ENCODE results near the gene RIC1. TPM values are rescaled to one million over a fixed set of nuclear protein-coding genes. Genes with fewer than 3 reads are reported as not detected.

Gene RIC1
- total and polyA plus RNA-seq, 2 of the 13 experiments (the other 11 are each of a cell fraction or from before 2014, with no cell fraction given): 18.2 to 19.0 TPM

- TF ChIP-seq MBNL3 (CRISPR knock-in tag; conservative IDR thresholded peaks at IDR 0.05) (no peak), FOXM1 (CRISPR knock-in tag; IDR thresholded peaks at IDR 0.05) (no peak), ATF5 (CRISPR knock-in tag; IDR thresholded peaks at IDR 0.05; ENCODE audit: low read depth) (no peak), ZSCAN20 (CRISPR knock-in tag; IDR thresholded peaks at IDR 0.05; ENCODE audit: borderline replicate concordance) (no peak), GATAD1 (CRISPR knock-in tag; IDR thresholded peaks at IDR 0.05) (peak; percentile 58), KDM3A (CRISPR knock-in tag; IDR thresholded peaks at IDR 0.05; ENCODE audit: low read depth) (0 out of 2 replicates have a peak, but pooled peaks have one; percentile 41), HNF1A (IDR thresholded peaks at IDR 0.05; ENCODE audit: low read depth) (peak; percentile 94), HNF1A (CRISPR knock-in tag; IDR thresholded peaks at IDR 0.05; ENCODE audit: borderline replicate concordance) (peak; percentile 94; the same call in 1 of the 2 replicates), ZFP62 (CRISPR knock-in tag; IDR thresholded peaks at IDR 0.05) (no peak), PCBP2 (optimal IDR thresholded peaks at IDR 0.05; ENCODE audit: low read depth, low read length, poor library complexity, severe bottlenecking) (no peak), BHLHE40 (IDR thresholded peaks at IDR 0.05; ENCODE audit: low read length) (0 out of 2 replicates have a peak, but pooled peaks have one; percentile 11), ATF1 (CRISPR knock-in tag; IDR thresholded peaks at IDR 0.05) (peak; percentile 59; the same call in 1 of the 2 replicates), PRDM15 (CRISPR knock-in tag; IDR thresholded peaks at IDR 0.05) (no peak), RXRA (CRISPR knock-in tag; IDR thresholded peaks at IDR 0.05) (no peak), MLLT10 (CRISPR knock-in tag; IDR thresholded peaks at IDR 0.05) (no peak), ZBTB1 (CRISPR knock-in tag; IDR thresholded peaks at IDR 0.05; ENCODE audit: borderline replicate concordance) (no peak), ELF4 (CRISPR knock-in tag; IDR thresholded peaks at IDR 0.05; ENCODE audit: borderline replicate concordance) (no peak), ZFYVE20 (CRISPR knock-in tag; IDR thresholded peaks at IDR 0.05; ENCODE audit: borderline replicate concordance, low read depth) (no peak), ZNF605 (CRISPR knock-in tag; IDR thresholded peaks at IDR 0.05) (peak; percentile 72), MEIS2 (CRISPR knock-in tag; IDR thresholded peaks at IDR 0.05) (no peak), ZNF343 (CRISPR knock-in tag; IDR thresholded peaks at IDR 0.05) (no peak), MEF2D (CRISPR knock-in tag; IDR thresholded peaks at IDR 0.05) (peak; percentile 65; the same call in 1 of the 2 replicates)
Measured at GRCh38 chr9:5721279-5722087, 92.6 kb downstream of the RIC1 start (continued).
